ENCODE measurements around the gene PARD3.
A peak's percentile ranks its signal among the peaks of the same experiment; 100 is the strongest.

The PARD3 gene

DNA sequence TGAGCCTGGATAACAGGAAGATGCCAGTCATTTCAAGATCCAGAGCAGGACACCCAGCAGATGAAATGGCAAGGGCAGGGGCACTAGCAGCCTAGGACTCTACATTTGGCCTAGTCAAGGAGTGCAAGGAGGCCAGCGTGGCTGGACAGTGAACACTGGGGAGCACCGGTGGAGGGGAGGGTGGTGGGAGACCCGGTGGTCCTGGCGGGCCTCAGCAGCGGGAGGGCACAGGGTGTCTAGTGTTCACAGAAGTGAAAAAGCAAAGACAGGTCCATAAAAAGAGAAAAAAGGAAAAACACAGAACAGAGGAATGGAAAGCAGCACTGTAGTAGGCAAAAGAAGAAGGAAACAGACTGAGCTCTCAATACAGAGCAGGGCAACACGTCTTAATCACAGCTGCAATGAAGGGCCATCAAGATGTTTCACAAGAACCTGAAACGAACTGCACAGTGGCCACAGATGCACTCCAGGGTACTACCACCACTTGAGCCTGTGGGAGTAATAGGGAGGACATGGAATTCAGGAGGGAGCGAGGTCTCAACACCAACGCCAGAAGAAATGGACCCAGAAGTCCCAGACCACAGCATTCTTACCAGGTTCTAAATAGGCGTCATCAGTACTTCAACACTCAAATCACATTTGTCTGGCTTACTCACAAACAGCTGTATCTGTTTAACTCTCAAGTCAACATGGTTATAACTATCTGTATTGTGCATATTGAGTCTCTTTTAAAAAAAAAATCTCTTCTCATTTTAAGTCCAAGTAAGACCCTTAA is 573.7 kb downstream of the PARD3 start:
- H3K9me3 Mint-ChIP-seq: no peaks in the 10 kb centered on the region
- no peak overlapping the region for H3K4me3 Mint-ChIP-seq
- no peaks in the 10 kb centered on the region for H3K4me1 Mint-ChIP-seq
- DNase-seq (no peak), ATAC-seq (peak; percentile 39)
- no peak overlapping the region for H3K27ac Mint-ChIP-seq
- peaks cover 7% of the 10 kb centered on the region for H3K27me3 Mint-ChIP-seq

DNA sequence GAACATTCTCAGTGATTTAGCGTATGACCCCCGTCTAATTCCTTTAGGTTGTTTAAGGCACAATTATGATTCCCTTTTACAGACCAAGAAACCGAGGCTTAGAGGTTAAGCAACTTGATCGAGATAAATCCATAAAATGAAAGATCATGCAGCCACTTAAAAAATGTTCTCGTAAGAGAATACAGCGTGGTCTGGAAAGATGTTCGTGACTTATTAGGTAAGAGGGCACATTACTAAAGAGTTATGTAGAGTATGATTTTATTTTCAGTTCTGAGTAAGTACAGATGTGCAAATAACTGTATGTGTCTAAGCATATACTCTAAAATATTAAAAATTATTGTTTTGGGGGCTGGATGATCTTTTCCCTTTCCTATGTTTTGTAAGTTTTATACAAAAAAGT is 575.1 kb downstream of the PARD3 start:
- Mint-ChIP-seq H3K4me1 (no peaks in the 10 kb centered on the region), H3K27me3 (peaks cover 7% of the 10 kb centered on the region), H3K9me3 (no peaks in the 10 kb centered on the region), H3K4me3 (no peak overlapping the region), H3K27ac (no peak overlapping the region)
- ATAC-seq (no peak), DNase-seq (no peak)

GRCh38 chr10:34237898-34238455 is 577.1 kb downstream of the PARD3 start:
- ATAC-seq (no peak), DNase-seq (no peak)
- Mint-ChIP-seq H3K27me3 (peaks cover 7% of the 10 kb centered on the region), H3K27ac (no peak overlapping the region), H3K4me1 (no peaks in the 10 kb centered on the region), H3K4me3 (no peak overlapping the region), H3K9me3 (no peaks in the 10 kb centered on the region)

DNA sequence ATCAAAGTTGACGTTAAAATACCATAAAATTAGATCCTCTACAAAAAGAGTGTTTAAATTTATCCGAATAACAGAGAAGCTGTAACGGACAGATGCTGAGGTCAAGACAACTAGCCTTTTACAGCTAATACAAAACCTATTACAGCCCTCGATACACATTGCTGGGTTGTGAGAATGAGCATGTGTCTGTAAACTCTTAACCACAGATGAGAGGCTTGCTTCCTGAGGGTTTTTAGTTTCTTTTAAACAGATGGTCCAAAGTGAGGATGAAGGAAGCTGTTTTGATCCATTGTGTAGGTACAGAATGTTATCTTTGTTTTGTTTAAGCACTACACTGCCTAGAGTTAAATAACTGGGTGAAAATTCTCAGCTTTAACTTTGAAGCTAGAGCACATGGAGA is 578.2 kb downstream of the PARD3 start:
- no peak overlapping the region for H3K27ac Mint-ChIP-seq
- no peak for DNase-seq

GRCh38 chr10:34235164-34235832 is 579.8 kb downstream of the PARD3 start:
- Mint-ChIP-seq H3K27ac (no peak overlapping the region), H3K9me3 (no peaks in the 10 kb centered on the region), H3K4me3 (no peak overlapping the region), H3K4me1 (no peaks in the 10 kb centered on the region), H3K27me3 (no peaks in the 10 kb centered on the region)
- DNase-seq (no peak), ATAC-seq (no peak)

More for the DNA sequence above, 578.2 kb downstream of the PARD3 start:
- Mint-ChIP-seq H3K4me1 (no peaks in the 10 kb centered on the region), H3K27me3 (peaks cover 7% of the 10 kb centered on the region), H3K4me3 (no peak overlapping the region), H3K9me3 (no peaks in the 10 kb centered on the region)
- ATAC-seq: no peak

DNA sequence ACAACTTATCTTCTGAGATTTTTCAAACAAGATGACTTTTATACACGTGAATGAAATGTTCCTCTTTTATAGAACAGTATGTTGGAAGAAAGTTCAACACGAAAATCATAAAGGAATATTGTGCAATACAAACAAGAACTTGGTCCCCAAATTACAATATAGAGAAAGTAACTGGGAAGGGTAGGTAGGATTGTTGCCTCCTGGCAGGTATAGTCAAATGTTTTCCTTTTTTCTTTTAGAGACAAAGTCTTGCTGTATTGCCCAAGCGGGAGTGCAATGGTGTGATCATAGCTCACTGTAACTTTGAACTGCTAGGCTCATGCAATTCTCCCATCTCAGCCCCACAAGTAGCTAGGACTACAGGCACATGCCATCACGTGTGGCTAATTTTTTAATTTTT is 582.6 kb downstream of the PARD3 start:
- no peaks in the 10 kb centered on the region for H3K4me1 Mint-ChIP-seq
- no peak overlapping the region for H3K4me3 Mint-ChIP-seq
- no peaks in the 10 kb centered on the region for H3K9me3 Mint-ChIP-seq
- DNase-seq (no peak), ATAC-seq (no peak)
- H3K27me3 Mint-ChIP-seq: no peaks in the 10 kb centered on the region
- no peak overlapping the region for H3K27ac Mint-ChIP-seq

DNA sequence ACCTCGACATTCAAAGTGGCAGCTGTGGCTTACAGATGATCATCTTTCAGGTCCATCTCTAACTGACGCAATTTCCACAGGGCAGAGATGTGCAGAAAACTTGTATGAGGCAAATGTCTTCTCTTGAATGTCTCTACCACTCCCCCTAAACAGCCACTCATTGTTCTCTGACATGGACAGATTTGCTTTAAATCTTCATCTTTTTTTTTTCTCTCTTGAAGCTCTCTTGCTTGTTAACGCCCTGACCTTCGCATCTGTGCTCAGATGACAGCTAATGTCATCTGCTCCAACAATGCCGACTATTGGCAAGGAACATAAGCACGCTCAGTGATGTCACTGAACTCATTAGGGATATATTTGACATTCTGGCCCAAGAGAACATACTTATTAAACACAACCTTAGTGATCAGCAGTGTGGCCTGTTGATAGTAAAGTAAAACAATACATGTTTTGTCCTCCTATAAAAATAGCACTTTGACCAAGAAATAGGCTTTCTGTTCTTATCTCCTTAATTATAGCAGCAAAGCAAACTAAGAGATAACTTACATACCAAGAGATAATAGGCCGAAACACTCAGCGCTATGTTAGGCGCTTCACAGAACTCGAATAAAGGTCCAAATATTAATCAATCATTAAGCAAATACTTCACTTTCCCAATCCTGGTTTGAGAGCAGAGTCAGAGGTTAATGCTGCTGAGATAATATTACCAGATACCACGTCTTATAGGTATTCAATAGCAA is 583.5 kb downstream of the PARD3 start:
- DNase-seq: no peak
- no peaks in the 10 kb centered on the region for H3K9me3 Mint-ChIP-seq
- H3K27ac Mint-ChIP-seq: no peak overlapping the region
- no peaks in the 10 kb centered on the region for H3K4me1 Mint-ChIP-seq
- H3K27me3 Mint-ChIP-seq: no peaks in the 10 kb centered on the region
- ATAC-seq: no peak
- no peak overlapping the region for H3K4me3 Mint-ChIP-seq

DNA sequence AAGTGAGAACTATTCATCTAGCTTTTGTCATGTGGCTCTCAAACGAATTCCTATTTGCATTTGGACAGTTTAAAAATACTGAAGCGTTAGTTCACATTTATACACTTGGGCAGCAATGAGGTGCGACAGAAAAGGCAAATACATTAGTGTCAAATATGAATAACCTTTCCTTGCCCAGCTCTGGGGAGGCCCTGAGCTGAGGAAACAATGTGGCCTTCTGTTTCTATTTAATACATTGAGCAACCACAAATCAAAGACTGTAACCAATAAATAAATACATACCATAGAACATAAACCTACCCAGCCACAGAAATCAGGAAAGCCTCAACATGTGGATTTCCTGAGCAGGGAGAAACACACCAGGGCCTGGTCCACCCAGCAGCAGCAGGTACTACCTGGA is 585.2 kb downstream of the PARD3 start:
- Mint-ChIP-seq H3K27ac (peak overlapping the region in 1 of 2 donors; percentile 34), H3K9me3 (no peaks in the 10 kb centered on the region), H3K27me3 (no peaks in the 10 kb centered on the region), H3K4me3 (no peak overlapping the region), H3K4me1 (no peaks in the 10 kb centered on the region)
- DNase-seq: no peak
- ATAC-seq: no peak

- Mint-ChIP-seq H3K4me3 (no peak overlapping the region), H3K9me3 (no peaks in the 10 kb centered on the region), H3K27ac (no peak overlapping the region), H3K4me1 (no peaks in the 10 kb centered on the region), H3K27me3 (no peaks in the 10 kb centered on the region)
- DNase-seq (no peak), ATAC-seq (no peak)
Observed at GRCh38 chr10:34228066-34228465, 587.0 kb downstream of the PARD3 start.

GRCh38 chr10:34224639-34225038 is 590.5 kb downstream of the PARD3 start:
- Mint-ChIP-seq H3K4me3 (no peak overlapping the region), H3K27me3 (no peaks in the 10 kb centered on the region), H3K9me3 (no peaks in the 10 kb centered on the region), H3K27ac (no peak overlapping the region), H3K4me1 (peaks cover 9% of the 10 kb centered on the region)
- no peak for ATAC-seq
- DNase-seq: no peak

DNA sequence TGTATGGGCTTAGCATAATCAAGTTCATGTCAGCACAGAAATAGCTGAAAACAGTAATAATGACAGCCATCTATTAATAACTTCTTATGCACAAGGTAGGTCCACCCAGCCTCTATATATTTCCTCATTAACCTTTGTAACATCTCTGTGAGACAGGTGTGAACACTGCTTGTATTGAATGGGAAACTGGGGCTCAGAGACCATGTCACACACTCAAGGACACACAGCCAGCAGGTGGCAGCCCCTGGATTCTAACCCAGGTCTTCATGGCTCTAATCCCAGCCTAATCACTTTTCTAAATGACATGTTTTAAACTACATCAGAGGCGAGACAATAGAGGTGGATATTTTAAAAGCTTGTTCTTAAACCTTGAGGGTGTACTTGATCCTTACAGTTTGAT is 591.4 kb downstream of the PARD3 start:
- H3K4me1 Mint-ChIP-seq: peaks cover 17% of the 10 kb centered on the region
- no peaks in the 10 kb centered on the region for H3K27me3 Mint-ChIP-seq
- H3K4me3 Mint-ChIP-seq: no peak overlapping the region
- H3K9me3 Mint-ChIP-seq: no peaks in the 10 kb centered on the region
- no peak overlapping the region for H3K27ac Mint-ChIP-seq
- ATAC-seq: peak; percentile 55
- no peak for DNase-seq

DNA sequence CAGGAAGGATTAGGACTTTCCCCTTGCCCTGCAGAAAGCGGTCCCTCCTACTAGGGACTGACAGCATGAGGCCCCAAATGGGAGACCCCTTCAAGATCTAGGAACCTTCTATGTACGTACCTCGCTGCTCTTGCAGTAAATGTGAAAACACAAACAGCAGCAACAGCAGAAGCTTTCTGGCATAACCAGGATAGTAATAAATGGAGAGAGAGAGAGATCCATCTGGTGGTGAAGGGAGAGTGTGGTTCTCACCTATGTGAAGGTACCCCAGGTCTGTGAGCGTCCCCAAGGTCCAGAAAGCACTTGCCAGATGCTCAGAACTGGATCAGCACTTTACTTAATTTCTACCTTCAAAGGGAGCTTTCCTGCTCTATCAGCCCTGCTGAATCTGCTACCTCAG is 592.7 kb downstream of the PARD3 start:
- DNase-seq (no peak), ATAC-seq (peak; percentile 33)
- H3K9me3 Mint-ChIP-seq: no peaks in the 10 kb centered on the region
- H3K27ac Mint-ChIP-seq: no peak overlapping the region
- no peaks in the 10 kb centered on the region for H3K27me3 Mint-ChIP-seq
- peaks cover 17% of the 10 kb centered on the region for H3K4me1 Mint-ChIP-seq
- H3K4me3 Mint-ChIP-seq: no peak overlapping the region

DNA sequence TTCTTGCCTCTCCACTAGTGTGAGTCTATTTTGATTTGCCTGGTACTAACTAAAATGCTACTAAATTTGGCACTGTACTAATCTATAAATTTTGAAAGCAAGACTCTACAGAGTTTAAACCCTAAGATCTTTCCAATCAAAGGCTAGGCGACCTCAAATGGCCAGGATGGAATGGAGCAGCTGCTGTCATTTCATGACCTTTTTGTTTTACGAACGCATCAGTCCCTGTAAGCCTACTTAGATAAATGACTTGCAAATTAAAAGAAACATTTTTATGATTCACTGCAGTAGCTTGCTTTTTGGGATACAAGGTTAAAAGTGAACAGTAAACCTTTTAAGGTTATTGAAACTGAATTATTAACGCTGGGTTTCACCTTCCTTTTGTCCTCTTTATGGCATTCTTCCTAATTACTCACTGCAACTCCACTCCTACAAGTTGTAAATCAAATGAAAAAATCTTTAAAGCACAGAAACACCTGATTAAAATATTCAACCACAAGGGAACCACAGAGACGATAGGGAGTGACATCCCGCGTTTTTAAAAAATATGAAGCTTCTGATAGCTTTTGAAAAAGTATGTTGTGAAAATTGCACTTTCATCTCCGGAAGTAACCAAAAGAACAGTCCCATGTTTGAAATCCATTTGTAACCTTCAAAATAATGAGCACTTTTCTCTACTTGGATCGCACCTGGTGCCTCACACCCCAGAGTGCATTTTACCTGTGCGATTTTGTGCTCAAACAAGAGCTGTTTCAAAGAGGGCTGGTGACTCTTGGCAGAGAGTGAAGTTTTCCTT is 595.1 kb downstream of the PARD3 start:
- no peaks in the 10 kb centered on the region for H3K27me3 Mint-ChIP-seq
- H3K9me3 Mint-ChIP-seq: no peaks in the 10 kb centered on the region
- peaks cover 17% of the 10 kb centered on the region for H3K4me1 Mint-ChIP-seq
- DNase-seq: no peak
- H3K27ac Mint-ChIP-seq: peak overlapping the region in 1 of 2 donors; percentile 15
- H3K4me3 Mint-ChIP-seq: no peak overlapping the region
- no peak for ATAC-seq

GRCh38 chr10:34217524-34217923 is 597.6 kb downstream of the PARD3 start:
- no peak for DNase-seq
- Mint-ChIP-seq H3K4me1 (peaks cover 17% of the 10 kb centered on the region), H3K4me3 (no peak overlapping the region), H3K27me3 (no peaks in the 10 kb centered on the region), H3K27ac (no peak overlapping the region), H3K9me3 (no peaks in the 10 kb centered on the region)
- no peak for ATAC-seq

GRCh38 chr10:34216348-34216945 is 598.6 kb downstream of the PARD3 start:
- Mint-ChIP-seq H3K4me3 (no peak overlapping the region), H3K27me3 (no peaks in the 10 kb centered on the region), H3K9me3 (no peaks in the 10 kb centered on the region), H3K4me1 (peaks cover 17% of the 10 kb centered on the region), H3K27ac (peak overlapping the region in 1 of 2 donors; percentile 5)
- no peak for ATAC-seq
- no peak for DNase-seq
